Neuronal stem cell (in vitro differentiated cells): ENCODE results near the gene GZMM.

ENCODE experiments used
- DNase-seq: peaks from one replicate; pipeline ENCODE4 v3.0.0-alpha.2; 2013; ENCODE audit warnings: low spot score
- H2AFZ ChIP-seq: one replicate; pipeline ENCODE4 v1.6.1; 2013; ENCODE audit warnings: mild to moderate bottlenecking, low read length, inconsistent platforms
- H2AK5ac ChIP-seq: 2 replicates; pipeline ENCODE4 v1.6.1; 2013; ENCODE audit warnings: low read depth, mild to moderate bottlenecking, inconsistent platforms, low read length, moderate library complexity, mixed read lengths
- H2BK120ac ChIP-seq: 2 replicates; pipeline ENCODE4 v1.6.1; 2013; ENCODE audit warnings: low read depth, mild to moderate bottlenecking, inconsistent platforms, low read length, moderate library complexity, mixed read lengths
- H2BK12ac ChIP-seq: one replicate; pipeline ENCODE4 v1.6.1; 2013; ENCODE audit warnings: low read length, inconsistent platforms
- H2BK15ac ChIP-seq: 2 replicates; pipeline ENCODE4 v1.6.1; 2013; ENCODE audit warnings: mild to moderate bottlenecking, low read length, inconsistent platforms, mixed read lengths
- H2BK5ac ChIP-seq: one replicate; pipeline ENCODE4 v1.6.1; 2013; ENCODE audit warnings: inconsistent platforms, mild to moderate bottlenecking, low read length, moderate library complexity
- H3K14ac ChIP-seq: one replicate; pipeline ENCODE4 v1.6.1; 2013; ENCODE audit warnings: low read length, inconsistent platforms
- H3K18ac ChIP-seq: 2 replicates; pipeline ENCODE4 v1.6.1; 2013; ENCODE audit warnings: low read length, inconsistent platforms
- H3K23ac ChIP-seq: 2 replicates; pipeline ENCODE4 v1.6.1; 2013; ENCODE audit warnings: low read depth, mild to moderate bottlenecking, mixed read lengths, low read length, inconsistent platforms; ENCODE audit not compliant: poor library complexity
- H3K27ac ChIP-seq: replicated peaks from 3 replicates; pipeline ENCODE4 v1.5.1; 2013; ENCODE audit warnings: low read length, inconsistent platforms
- H3K27me3 ChIP-seq, 3 experiments: 2 replicates each; pipeline ENCODE4 v1.6.1; 2013; ENCODE audit warnings: low read length in 3 of 3, mild to moderate bottlenecking in 2 of 3, inconsistent platforms in 1 of 3, low read depth in 1 of 3, mixed read lengths in 1 of 3, moderate library complexity in 1 of 3; ENCODE audit not compliant: control insufficient read depth in 3 of 3, insufficient read depth in 3 of 3
- H3K36me3 ChIP-seq, 2 donors: replicated peaks in 1 of 2; 2 replicates each; pipeline ENCODE4 v1.6.1; 2013; ENCODE audit warnings: low read length in 2 of 2; ENCODE audit not compliant: control insufficient read depth in 2 of 2, insufficient read depth in 2 of 2
- H3K4ac ChIP-seq: 2 replicates; pipeline ENCODE4 v1.6.1; 2013; ENCODE audit warnings: inconsistent platforms, mild to moderate bottlenecking, low read length, moderate library complexity
- H3K4me1 ChIP-seq, 2 donors: 1 replicate in 1 of 2; 2 replicates in 1 of 2; pipeline ENCODE4 v1.6.1; 2013; ENCODE audit warnings: low read length in 2 of 2, low read depth in 1 of 2; ENCODE audit not compliant: control insufficient read depth in 2 of 2, insufficient read depth in 1 of 2
- H3K4me2 ChIP-seq: one replicate; pipeline ENCODE4 v1.6.1; 2013; ENCODE audit warnings: mild to moderate bottlenecking, low read length, inconsistent platforms; ENCODE audit not compliant: insufficient read depth, poor library complexity, severe bottlenecking
- H3K4me3 ChIP-seq, 2 donors: 2 replicates each; pipeline ENCODE4 v1.5.1; 2013; ENCODE audit warnings: low read length in 2 of 2, mild to moderate bottlenecking in 2 of 2, inconsistent platforms in 1 of 2, moderate library complexity in 1 of 2
- H3K79me1 ChIP-seq: one replicate; pipeline ENCODE4 v1.6.1; 2013; ENCODE audit warnings: low read depth, mild to moderate bottlenecking, inconsistent platforms, low read length, moderate library complexity
- H3K9ac ChIP-seq: one replicate; pipeline ENCODE4 v1.6.1; 2013; ENCODE audit warnings: mild to moderate bottlenecking, low read depth, low read length, inconsistent platforms; ENCODE audit not compliant: poor library complexity
- H3K9me3 ChIP-seq, 2 donors: replicated peaks in 1 of 2; 2 replicates each; pipeline versions ENCODE3 to v1.6.1; 2013; ENCODE audit warnings: low read length in 2 of 2, mild to moderate bottlenecking in 2 of 2, inconsistent platforms in 1 of 2, low read depth in 1 of 2, mixed read lengths in 1 of 2, moderate library complexity in 1 of 2; ENCODE audit not compliant: control insufficient read depth in 2 of 2, insufficient read depth in 1 of 2
- H4K8ac ChIP-seq: one replicate; pipeline ENCODE4 v1.6.1; 2013; ENCODE audit warnings: low read depth, mild to moderate bottlenecking, inconsistent platforms, low read length, moderate library complexity
- H4K91ac ChIP-seq: one replicate; pipeline ENCODE4 v1.6.1; 2013; ENCODE audit warnings: low read length, low read depth, mild to moderate bottlenecking, inconsistent platforms; ENCODE audit not compliant: poor library complexity
- WGBS, 2 donors: extraction: QIAGEN DNeasy Blood & Tissue Kit; methylation state at CpG; one replicate each; pipeline ENCODE4 v1.1.7; 2013; ENCODE audit warnings: missing lambda C conversion rate in 2 of 2, mixed read lengths in 1 of 2; ENCODE audit not compliant: insufficient read length in 2 of 2, insufficient replicate concordance in 1 of 2; ENCODE audit errors: extremely low coverage in 2 of 2; 5-methylcytosine and 5-hydroxymethylcytosine counted together

GZMM gene

GRCh38 chr19:570937-571565 lies 27.2 kb downstream of the GZMM start:
- H4K8ac ChIP-seq = no peak overlapping the region
- no peak overlapping the region for H3K4ac ChIP-seq
- DNase-seq = peak; percentile 51
- H3K9ac ChIP-seq = peak overlapping the region; percentile 78
- H3K27ac ChIP-seq = peak overlapping the region; percentile 95
- H2BK5ac ChIP-seq = peak overlapping the region; percentile 45
- H3K4me2 ChIP-seq = peak overlapping the region; percentile 65
- peaks cover 12% of the 10 kb centered on the region for H3K79me1 ChIP-seq
- H3K27me3 ChIP-seq = no peaks in the 10 kb centered on the region
- H3K23ac ChIP-seq = peak overlapping the region; percentile 3
- H3K36me3 ChIP-seq = peaks cover 10 to 25% of the 10 kb centered on the region in 2 donors
- peak overlapping the region; percentile 10 for H3K14ac ChIP-seq
- peak overlapping the region; percentile 88 to 98 for H3K4me3 ChIP-seq
- H2BK12ac ChIP-seq = peak overlapping the region; percentile 97
- H3K18ac ChIP-seq = peak overlapping the region; percentile 84
- no peak overlapping the region for H2BK15ac ChIP-seq
- peaks cover 11 to 13% of the 10 kb centered on the region in 2 donors for H3K4me1 ChIP-seq
- no CpG with 5 or more reads among the region's 45 CpGs for WGBS, 2 donors
- H2BK120ac ChIP-seq = no peak overlapping the region
- peak overlapping the region; percentile 83 for H2AFZ ChIP-seq
- H4K91ac ChIP-seq = no peak overlapping the region
- peaks cover 2 to 4% of the 10 kb centered on the region in 2 donors for H3K9me3 ChIP-seq
- H2AK5ac ChIP-seq = peak overlapping the region; percentile 54

GRCh38 chr19:571566-571974 lies 27.7 kb downstream of the GZMM start:
- H3K23ac ChIP-seq = no peak overlapping the region
- H3K9ac ChIP-seq = peak overlapping the region; percentile 78
- H2AK5ac ChIP-seq = peak overlapping the region; percentile 54
- H2BK5ac ChIP-seq = peak overlapping the region; percentile 45
- peak; percentile 56 for DNase-seq
- no peak overlapping the region for H2BK120ac ChIP-seq
- H3K9me3 ChIP-seq = peaks cover 2 to 4% of the 10 kb centered on the region in 2 donors
- H3K4me1 ChIP-seq = peaks cover 13 to 14% of the 10 kb centered on the region in 2 donors
- H3K27me3 ChIP-seq = no peaks in the 10 kb centered on the region
- H3K79me1 ChIP-seq = peaks cover 13% of the 10 kb centered on the region
- H3K18ac ChIP-seq = peak overlapping the region; percentile 84
- no peak overlapping the region for H2BK12ac ChIP-seq
- H3K36me3 ChIP-seq = peaks cover 11 to 26% of the 10 kb centered on the region in 2 donors
- no peak overlapping the region for H4K8ac ChIP-seq
- H4K91ac ChIP-seq = no peak overlapping the region
- H3K4me2 ChIP-seq = peak overlapping the region; percentile 65
- H3K4me3 ChIP-seq = peak overlapping the region; percentile 88 to 98
- no peak overlapping the region for H3K4ac ChIP-seq
- no peak overlapping the region for H2BK15ac ChIP-seq
- H3K14ac ChIP-seq = no peak overlapping the region
- H2AFZ ChIP-seq = peak overlapping the region; percentile 83
- WGBS, 2 donors = no CpG with 5 or more reads among the region's 14 CpGs
- H3K27ac ChIP-seq = peak overlapping the region; percentile 95

- Histone ChIP-seq H3K79me1 (peaks cover 16% of the 10 kb centered on the region), H3K23ac (peak within 1 kb of the TSS; percentile 99), H3K27me3 (no peaks in the 10 kb centered on the region), H2BK12ac (peak within 1 kb of the TSS; percentile 30), H3K27ac (peak within 1 kb of the TSS; percentile 95), H3K9ac (peak within 1 kb of the TSS; percentile 99), H3K14ac (peak within 1 kb of the TSS; percentile 97), H3K4me1 (peaks cover 13 to 17% of the 10 kb centered on the region in 2 donors), H4K8ac (no peak within 1 kb of the TSS), H3K36me3 (peaks cover 11 to 26% of the 10 kb centered on the region in 2 donors), H3K4me3 (peak within 1 kb of the TSS; percentile 98 to 99), H2AK5ac (peak within 1 kb of the TSS; percentile 99), H2BK5ac (peak within 1 kb of the TSS; percentile 70), H3K9me3 (peaks cover 2 to 4% of the 10 kb centered on the region in 2 donors), H2AFZ (peak within 1 kb of the TSS; percentile 83), H2BK15ac (peak within 1 kb of the TSS; percentile 96), H3K4ac (peak within 1 kb of the TSS; percentile 76), H3K18ac (peak within 1 kb of the TSS; percentile 95), H4K91ac (peak within 1 kb of the TSS; percentile 30), H2BK120ac (peak within 1 kb of the TSS; percentile 67), H3K4me2 (peak within 1 kb of the TSS; percentile 82)
- no CpG with 5 or more reads among the region's 79 CpGs for WGBS, 2 donors
- peak; percentile 98 for DNase-seq
Measured at GRCh38 chr19:572140-572742, 28.4 kb downstream of the GZMM start, which contains the start of gene BSG. Gene BSG, plus strand, starts transcription at chr19:572596. Its CDS starts 39 bp downstream, at chr19:572635.
